HG03095 (cell line): ENCODE measurements around the gene ITGAD.

ENCODE experiments used
- ATAC-seq: cut with Tn5 transposase; IDR thresholded peaks from one replicate; pipeline ENCODE4 v1.9.1; 2021; ENCODE audit warnings: moderate library complexity; ENCODE audit not compliant: unreplicated experiment

Gene ITGAD

GRCh38 chr16:31393056-31393455, at the start of gene ITGAD:
TSS of gene ITGAD (plus strand) at chr16:31393335. CDS start at chr16:31393361, 26 bp downstream.
- ATAC-seq: no peak

DNA sequence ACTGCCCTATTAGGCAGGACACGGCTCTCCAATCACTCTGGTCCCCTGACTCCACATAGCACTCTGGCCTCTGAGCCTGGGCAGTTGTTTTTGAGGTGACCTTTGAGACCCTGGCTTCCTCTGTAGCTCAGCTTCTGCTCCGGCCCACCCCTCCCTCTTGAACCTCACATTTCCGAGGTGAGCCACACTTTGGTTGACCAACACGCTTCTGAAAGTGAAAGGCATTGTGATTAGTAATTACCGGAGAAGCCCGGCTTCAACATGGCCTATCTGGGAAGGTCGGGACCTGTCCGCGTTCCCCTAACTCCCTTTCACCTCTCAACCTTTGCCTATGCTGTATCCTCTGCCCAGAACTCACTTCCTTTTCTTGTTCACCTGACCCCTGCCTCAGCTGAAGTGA, 48.4 kb upstream of the ITGAD start:
- peak; percentile 89 for ATAC-seq

- ATAC-seq: no peak
Measured at GRCh38 chr16:31347445-31347844, 45.7 kb upstream of the ITGAD start.

DNA sequence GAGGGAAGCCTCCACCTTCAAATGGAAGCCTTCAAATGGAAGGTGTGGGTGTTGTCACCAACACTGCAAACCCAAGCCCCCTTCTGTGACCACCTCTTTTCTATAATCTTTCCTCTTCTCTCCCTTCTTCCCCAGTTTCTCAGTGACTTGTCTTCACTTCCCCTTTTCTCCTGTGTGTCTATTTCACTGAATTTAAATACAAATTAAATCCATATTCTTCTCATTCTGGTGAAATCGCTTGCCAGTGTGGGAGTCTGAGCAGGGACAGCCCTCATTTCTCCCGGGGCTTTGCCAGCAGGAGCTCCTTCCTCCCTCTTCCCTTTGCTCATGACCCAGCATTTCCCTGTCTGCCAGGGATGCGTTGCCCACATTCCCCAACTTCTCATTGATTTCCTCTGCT, 44.6 kb upstream of the ITGAD start:
- no peak for ATAC-seq

- no peak for ATAC-seq
Measured at GRCh38 chr16:31350275-31351005, 42.7 kb upstream of the ITGAD start.

DNA sequence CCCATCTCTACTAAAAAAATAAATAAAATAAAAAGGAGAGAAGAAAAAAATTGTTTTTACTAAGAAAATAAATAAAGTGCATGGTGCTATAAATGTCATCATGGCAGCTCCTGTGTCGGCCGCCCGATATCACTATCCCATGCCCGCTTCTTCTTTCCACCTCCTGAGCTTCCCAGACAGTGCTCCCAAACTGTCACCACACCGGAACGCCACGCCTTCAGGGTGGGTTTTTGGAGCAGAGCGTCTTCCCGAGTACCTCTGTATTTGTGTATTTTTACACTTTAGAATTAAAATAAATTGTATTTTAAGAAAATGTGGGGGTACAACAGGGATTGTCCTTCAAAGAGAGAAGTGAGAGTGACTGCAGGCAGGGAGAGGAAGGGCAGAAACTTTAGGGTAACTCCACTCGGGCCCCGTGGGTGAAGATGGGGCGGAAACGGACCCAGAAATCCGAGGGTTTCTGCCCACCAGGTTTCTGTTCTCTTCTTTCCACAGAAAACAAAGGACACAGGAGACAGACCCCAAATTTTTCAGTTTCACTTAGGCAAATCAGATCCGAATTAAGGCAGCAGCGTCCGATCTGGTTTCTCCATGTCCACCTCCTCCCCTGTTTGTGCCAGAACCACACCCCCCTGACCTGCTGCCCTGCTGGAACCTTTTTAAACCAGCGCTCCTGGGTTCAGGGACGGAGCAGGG, 41.7 kb upstream of the ITGAD start:
- no peak for ATAC-seq

DNA sequence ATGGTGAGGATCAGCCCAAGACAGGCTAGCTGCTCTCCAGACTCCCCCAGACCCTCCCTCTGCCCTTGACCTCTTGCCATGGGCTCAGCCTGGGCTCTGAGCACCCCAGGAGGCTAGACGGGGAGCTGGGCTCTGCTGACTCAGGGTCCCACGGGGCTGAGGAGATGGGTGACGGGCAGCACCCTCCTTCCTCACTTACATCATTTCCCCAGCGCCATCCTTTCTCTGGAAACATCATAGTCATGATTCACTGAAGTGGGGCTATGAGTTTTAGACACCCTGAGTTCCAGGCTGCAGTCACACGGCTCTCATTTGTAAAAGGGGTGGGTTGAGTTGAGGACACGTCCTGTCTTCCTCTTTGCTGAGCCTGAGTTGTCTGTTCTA, 41.2 kb upstream of the ITGAD start:
- ATAC-seq: no peak

DNA sequence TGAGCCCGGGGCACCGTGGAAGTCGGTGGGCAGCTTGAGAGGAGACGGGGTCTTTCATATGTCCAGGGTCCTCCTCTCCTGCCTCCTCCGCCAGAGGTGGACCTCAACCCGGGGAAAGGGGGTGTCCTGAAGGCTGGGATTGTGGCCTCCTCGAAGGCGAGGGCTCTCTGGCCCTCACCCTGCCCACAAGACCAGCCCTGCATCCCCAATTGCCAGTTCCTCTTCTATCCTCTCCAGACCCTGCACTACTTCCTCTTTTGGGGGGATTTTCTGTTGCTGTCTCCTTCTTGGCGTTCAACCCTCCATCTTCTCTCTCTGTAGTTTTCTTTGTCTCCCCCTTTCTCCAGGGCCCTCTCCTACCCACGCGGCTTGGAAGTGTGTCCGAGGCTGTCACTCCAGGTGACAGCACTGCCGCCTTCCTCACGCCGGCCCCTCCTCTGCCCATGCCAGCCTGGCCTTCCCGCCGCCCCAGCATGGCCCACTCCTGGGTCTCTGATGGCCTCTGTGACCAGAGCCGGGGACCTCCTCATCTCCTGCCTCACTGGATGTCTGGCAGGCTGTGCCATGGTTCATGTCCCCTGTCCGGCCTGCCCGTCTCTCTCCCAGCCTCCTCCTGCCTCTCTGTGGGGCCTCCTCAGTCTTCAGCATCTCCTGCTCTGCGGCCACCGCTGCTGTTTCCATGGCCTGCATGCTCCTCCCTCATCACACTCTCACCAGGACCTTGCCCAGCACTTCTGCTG, 40.6 kb upstream of the ITGAD start:
- ATAC-seq: no peak

DNA sequence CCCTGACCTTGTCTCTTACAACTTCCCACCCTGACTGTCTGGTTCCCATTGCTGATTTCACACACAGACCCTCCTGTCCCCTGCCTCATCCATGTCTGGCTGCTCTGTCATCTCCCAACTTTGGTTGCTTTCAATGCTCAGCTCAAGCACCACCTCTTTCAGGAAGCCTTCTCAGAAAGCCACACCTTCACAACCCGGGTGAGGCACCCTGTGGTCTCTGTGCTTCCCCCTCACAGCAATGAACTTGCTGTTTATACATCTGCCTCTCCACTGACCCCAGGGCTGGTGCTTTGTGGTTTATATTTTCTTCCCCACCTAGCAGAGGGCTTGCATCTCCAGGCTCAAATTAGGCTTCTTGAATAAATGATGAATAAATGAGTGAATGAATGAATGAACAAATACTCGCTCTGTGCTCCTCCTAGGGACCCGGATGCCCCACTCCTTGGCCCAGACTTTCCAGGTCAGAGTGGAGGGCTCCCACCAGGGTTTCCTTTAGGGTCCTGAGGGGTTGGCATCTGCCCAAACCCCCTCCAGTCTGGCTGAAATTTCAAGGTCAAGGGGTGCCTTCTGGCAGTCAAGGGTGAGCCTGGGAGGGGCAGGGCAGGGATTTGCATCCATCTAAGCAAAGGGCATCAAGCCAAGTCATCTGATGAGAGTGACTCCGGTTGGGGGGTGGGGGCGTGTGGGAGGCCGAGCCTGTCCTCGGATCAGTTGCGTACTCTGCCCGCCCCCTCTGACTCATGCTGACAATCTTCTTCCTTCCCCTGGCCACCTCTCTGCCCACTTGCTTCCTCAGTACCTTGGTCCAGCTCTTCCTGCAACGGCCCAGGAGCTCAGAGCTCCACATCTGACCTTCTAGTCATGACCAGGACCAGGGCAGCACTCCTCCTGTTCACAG, 38.5 kb upstream of the ITGAD start, which contains the start of gene ITGAX:
Gene ITGAX, plus strand, starts transcription at position 783 of the 898 bp plus-strand sequence. Its CDS starts 79 bp downstream, at position 862.
- peak; percentile 73 for ATAC-seq

DNA sequence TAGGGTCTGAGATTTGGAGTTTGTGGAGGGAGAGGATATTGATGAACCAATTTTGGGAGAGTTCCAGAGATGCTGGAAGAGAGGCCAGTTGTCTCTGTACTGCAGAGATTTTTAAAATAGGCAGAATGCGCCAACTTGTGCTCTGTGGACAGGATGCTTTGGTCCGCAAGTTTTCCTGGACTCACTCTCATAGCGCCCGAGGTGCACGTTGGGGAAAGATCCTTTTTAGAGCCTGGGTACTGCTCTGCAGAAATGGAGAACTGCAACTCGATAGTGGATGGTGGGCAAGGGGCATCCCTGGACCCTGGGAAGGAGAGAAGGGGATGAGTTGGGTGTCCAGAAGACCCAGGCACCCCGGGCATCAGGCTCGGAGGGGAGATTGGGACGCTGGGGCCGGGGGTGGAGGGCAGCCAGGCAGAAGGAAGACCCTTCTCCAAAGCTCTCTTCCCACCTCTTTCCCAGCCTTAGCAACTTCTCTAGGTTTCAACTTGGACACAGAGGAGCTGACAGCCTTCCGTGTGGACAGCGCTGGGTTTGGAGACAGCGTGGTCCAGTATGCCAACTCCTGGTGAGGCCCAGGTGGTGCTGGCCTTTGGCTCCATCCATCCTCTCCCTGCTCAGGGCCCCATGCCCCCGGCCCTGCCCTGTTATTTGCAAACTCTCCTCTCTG, 37.6 kb upstream of the ITGAD start:
- ATAC-seq: no peak

- no peak for ATAC-seq
Measured at GRCh38 chr16:31356566-31357323, 36.4 kb upstream of the ITGAD start.

- ATAC-seq: no peak
Measured at GRCh38 chr16:31357324-31358109, 35.6 kb upstream of the ITGAD start.

- ATAC-seq: no peak
Measured at GRCh38 chr16:31360251-31360650, 32.9 kb upstream of the ITGAD start.

DNA sequence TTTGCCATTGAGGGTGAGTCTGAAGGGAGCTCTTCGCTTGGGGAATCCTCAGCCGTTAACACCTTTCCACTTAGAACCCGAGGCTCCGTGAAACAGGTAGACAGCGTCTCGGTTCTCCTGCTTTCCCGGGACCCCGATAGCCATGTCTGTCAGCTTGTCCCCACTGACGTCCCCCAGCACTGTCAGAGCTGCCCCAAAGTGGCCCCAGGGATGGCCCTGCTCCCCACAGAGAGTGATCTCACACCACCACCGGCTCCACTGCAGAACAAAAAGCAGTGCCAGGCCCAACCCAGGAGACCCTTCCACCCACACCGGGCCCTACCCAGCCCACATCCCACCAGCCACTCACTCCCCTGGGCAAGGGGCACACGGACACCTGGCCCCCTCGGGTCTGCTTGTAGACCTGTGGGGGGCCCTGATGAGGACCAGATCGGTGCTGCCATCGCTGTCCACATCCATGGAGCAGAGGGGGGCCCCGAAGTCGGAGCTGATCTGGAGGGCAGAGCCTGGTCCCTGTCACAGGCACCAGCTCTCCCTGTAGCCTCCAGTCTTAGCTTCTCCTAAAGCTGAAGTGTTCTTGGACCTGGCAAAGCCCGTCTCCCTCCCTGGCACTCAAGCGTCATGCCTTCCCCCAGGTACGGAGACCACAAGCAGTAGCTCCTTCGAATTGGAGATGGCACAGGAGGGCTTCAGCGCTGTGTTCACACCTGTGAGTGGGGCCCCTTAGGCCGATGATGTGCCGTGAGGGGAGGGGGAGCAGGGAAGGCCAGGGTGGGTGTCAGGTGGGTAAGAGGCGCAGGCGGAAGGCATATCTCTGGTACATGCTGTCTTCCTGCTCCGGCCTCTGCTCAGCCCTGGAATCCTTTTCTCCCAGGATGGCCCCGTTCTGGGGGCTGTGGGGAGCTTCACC, 31.7 kb upstream of the ITGAD start:
- ATAC-seq: no peak

- no peak for ATAC-seq
Measured at GRCh38 chr16:31362476-31363405, 30.4 kb upstream of the ITGAD start.

DNA sequence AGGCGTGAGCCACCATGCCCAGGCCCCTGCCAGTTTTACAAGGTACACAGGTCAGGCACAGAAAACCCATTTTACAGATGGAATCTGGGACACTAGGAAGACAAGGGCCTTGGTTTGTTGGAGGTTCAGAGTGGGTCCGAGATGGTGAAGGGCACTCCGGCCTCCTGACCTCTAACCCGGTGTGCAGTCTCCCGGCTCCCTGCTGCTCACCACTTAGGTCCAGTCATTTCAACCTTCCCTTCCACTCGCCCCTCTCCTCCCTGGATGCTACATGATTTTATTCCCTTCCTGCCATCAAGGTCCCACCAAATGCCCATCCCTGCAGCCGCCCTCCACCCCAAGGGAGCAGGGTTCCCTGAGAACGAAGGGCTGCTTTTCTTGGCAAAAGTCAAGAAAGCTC, 29.4 kb upstream of the ITGAD start:
- ATAC-seq: no peak

DNA sequence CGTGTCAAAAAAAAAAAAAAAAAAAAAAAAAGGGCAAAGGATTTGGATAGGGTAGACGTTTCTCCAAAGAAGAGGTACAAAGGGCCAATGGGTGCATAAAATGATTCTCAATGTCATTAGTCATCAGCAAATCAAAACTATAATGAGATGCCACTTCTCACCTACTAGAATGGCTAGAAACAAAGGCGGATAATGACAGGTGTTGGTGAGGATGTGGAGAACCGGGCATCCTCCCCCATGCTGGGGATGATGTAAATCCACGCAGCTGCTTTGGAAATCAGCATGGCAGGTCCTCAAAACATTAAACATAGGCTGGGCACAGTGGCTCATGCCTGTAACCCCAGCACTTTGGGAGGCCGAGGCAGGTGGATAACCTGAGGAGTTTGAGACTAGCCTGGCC, 28.7 kb upstream of the ITGAD start:
- no peak for ATAC-seq
